Hematopoietic multipotent progenitor cell treated with erythropoietin and hydrocortisone succinate and interleukin-3 and kit ligand, for 4 days (in vitro differentiated cells): ENCODE measurements around the gene CACNG6.
"Not testable (repeated sequence)": the region's sequence is repeated elsewhere in the genome, so short reads cannot be mapped to it uniquely, and the experiment has no call there.

ENCODE experiments used
- DNase-seq: peaks from one replicate; pipeline ENCODE4 v3.0.0-alpha.2; 2015

Gene CACNG6

DNA sequence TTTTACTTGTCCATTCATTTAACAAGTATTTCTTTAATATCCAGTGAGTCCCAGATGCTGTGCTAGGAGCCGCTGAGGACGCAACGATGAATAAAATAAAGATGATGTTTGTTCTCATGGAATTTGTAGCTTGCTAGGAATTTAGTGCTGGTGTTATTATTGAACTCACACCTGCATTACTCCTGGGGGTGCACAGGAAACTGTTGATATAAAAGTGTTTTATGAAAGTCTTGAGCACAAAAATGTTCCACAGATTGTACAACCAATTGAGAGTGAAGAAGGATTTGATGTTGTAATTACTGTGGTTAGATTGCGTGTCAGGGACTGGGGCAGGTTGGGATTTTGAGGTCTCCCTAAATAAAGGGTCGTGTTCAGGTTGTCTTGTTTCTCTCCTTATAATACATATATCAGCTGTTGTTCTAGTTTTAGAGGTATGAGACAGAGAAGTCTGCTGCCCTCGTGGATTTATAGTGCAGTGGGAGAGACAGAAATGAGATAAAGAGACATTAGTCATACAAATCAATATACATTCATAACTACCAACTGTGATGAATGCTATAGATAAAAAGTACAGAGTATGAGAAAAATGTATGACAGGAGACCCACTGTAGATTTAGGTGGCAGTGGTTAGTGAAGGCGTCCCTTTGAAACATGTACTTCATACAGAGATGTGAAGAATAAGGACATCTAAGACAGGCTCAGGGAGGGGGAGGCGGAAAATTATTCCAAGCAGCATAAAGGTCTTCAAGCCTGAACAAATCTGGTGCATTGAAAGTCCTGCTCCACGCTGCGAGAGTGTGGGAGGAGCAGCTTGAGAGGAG is 11.3 kb downstream of the CACNG6 start:
- DNase-seq = no peak

DNA sequence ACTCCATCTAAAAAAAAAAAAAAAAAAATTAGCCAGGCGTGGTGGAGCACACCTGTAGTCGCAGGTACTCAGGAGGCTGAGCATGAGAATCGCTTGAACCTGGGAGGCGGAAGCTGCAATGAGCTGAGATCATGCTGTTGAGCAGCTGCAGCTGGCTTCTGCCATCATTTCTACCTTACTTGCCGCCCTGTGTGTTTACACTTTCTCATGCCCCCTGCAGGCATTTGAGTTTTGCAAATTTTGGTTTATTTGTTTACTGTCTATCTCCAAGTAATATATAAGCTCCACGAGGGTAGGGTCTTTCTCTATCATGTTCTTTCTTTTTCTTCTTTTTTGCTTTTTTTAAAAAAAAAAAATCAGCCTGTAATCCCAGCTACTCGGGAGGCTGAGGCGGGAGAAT is 18.0 kb downstream of the CACNG6 start:
- DNase-seq = no peak

DNA sequence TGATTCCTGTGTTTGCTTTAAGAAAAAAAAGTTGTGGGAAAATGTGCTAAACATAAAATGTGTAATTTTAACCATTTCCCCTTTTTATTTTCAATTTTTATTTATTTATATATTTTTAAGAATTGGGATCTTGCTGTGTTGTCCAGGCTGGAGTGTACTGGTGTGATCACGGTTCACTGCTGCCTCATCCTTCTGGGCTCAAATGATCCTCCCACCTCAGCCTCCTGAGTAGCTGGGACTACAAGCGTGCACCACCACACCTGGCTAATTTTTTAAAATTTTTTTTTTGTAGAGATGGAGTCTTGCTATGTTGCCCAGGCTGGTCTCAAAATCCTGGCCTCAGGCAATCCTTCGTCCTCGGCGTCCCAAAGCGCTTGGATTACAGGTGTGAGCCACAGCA is 19.0 kb downstream of the CACNG6 start:
- no peak for DNase-seq

DNA sequence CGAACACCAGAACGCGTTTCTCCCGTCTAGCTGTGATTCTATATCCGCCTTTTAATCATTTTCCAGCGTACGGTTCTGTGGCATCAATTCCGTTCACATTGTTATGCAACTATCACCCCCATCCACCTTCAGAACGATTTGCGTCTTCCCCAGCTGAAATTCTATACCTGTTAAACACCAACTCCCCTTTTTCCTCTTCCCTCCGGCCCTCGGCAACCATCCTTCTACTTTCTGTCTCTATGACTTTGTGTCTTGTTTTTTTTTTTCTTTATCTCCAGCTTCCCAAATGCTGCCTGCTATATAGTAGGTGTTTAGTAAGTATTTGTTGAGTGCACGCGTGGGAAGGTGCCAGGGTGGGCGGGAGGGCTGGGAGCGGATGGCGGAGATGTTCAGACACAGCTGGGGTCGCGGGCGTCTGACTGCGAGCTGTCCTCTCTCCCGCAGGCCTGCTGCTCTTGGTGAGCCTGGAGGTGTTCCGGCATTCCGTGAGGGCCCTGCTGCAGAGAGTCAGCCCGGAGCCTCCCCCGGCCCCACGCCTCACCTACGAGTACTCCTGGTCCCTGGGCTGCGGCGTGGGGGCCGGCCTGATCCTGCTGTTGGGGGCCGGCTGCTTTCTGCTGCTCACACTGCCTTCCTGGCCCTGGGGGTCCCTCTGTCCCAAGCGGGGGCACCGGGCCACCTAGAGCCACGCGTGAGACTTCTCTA is 20.2 kb downstream of the CACNG6 start:
- DNase-seq = no peak

- DNase-seq = no peak
Measured at GRCh38 chr19:54013866-54014265, 22.4 kb downstream of the CACNG6 start.

DNA sequence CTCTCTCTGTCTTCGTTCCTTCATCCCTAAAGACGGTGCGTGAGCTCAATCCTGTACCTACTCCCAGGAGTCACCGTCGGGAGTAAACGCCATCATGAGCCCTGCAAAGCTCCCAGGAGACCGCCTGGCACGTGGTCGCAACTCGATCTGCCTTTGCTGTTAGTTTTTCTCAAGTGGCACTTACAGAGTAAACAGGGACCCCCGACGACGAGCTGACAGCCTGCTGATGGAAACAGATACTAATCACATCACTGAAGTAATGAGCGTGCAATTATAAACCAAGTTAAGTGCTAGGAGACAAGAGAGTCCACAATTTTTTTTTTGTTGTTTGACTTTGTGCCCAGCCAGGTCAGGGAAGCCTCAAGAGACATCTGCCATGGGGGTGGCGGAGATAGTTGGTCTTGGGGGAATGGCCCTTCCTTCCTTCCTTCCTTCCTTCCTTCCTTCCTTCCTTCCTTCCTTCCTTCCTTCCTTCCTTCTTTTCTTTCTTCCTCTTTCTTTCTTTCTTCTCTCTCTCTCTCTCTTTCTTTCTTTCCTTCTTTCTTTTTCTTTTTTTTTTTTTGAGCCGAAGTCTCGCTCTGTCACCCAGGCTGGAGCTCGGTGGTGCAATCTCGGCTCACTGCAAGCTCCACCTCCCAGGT is 23.6 kb downstream of the CACNG6 start:
- DNase-seq = no peak

DNA sequence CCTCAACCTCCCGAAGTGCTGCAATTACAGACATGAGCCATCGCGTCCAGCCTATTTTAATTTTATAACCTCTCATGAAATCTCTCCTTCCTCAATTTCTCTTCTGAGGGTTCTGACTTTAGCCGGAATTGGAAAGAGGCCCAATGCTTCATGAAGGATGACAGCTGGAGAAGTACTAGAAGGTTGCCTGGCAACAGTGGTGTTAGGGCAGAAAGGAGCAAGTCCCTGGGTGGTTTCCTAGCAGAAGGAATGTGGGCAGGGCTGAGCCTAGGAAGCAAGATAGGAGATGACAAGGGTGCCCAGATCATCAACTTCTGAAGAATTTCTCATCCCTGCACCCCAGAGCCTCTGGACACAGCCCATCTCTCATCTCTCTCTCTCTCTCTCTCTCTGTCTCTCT is 25.8 kb downstream of the CACNG6 start:
- DNase-seq = no peak

DNA sequence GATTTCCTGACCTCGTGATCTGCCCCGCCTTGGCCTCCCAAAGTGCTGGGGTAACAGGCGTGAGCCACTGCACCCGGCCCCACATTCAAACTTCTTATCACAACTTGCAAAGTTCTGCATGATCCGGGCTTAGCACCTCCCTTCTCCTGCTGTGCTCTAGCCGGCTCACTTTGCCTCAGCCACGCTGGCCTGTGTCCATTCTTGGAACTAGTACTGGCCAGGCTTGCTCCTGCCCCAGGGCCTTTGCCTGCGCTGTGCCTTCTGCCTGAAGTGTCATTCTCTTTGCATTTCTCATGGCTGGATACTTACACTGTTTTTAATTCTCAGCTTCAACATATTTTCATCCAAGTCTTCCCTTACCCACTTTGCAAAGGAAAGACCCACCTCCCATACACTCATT is 29.9 kb downstream of the CACNG6 start:
- DNase-seq = no peak

- DNase-seq = no peak
Measured at GRCh38 chr19:54021932-54022331, 30.5 kb downstream of the CACNG6 start.

DNA sequence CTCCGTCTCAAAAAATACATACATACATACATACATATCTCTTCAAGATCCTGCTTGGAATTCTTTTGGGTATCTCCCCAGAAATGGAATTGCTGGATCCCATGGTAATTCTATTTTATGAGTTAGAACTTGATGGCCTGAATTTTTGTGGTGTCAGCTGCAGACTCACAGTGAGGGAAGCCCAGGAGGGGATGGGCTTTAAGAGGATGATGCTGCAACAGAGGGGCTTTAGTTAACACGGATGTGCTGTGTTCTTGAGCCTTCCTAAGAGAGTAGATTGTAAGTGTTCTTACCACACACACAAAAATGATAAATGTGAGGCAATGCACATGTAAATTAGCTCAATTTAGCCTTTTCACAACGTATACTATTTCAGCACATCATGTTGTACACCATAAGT is 31.8 kb downstream of the CACNG6 start:
- DNase-seq = peak; percentile 38

DNA sequence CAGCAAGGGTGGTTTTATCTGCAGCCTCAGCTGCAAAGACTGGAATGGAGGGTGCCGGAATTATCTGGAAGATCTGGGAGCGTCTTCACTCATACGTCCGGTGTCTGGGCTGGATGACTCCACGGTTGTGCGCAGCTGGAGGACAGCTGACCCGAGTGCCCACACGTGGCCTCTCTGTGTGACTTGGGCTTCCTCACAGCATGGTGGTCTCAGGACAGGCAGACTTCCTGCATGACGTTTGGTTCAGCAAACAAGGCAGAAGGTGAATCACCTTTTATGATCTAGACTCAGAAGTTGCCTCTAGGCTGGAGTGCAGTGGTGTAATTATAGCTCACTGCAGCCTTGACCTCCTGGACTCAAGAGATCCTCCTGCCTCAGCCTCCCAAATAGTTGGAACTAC is 33.2 kb downstream of the CACNG6 start:
- DNase-seq = no peak

GRCh38 chr19:54026656-54027055 is 35.2 kb downstream of the CACNG6 start:
- no peak for DNase-seq

DNA sequence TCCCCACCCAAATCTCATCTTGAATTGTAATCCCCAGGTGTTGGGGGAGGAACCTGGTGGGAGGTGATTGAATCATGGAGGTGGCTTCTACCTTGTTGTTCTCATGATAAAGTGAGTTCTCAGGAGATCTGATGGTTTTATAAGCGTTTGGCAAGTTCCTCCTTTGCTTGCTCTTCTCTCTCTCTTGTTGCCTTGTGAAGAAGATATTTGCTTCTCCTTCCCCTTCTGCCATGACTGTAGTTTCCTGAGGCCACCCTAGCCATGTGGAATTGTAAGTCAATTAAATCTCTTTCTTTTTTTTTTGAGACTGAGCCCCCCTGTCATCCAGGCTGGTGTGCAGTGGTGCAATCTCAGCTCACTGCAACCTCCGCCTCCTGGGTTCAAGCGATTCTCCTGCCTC is 37.9 kb downstream of the CACNG6 start:
- peak; percentile 18 for DNase-seq

DNA sequence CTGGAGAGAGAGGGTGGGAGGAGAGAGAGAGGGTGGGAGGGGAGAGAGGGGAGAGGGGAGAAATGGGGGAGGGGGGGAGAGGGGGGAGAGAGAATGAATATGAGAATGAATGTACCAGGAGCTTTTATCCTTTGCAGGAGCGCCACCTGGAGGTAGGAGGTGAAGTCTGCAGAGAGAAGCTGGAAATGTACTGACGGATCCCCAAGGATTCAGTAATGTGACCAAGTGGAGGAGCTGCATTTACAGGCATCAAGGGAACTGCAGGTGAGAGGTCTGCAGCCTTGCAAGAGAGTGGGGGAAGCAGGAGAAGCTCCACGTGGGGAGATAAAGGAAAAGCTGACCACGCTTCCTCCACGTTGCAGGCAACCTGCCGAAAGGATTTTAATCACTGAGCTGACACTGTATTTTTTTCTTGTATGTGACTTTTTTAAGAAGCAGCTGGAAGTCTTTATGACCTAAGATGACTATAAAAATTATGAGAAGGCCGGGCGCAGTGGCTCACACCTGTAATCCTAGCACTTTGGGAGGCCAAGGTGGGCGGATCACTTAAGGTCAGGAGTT is 38.6 kb downstream of the CACNG6 start:
- DNase-seq = peak; percentile 81

- DNase-seq = peak; percentile 65
Measured at GRCh38 chr19:54030895-54031586, 39.6 kb downstream of the CACNG6 start.

GRCh38 chr19:54035215-54036178 is 44.1 kb downstream of the CACNG6 start:
- DNase-seq = no peak

- not testable (repeated sequence) for DNase-seq
Measured at GRCh38 chr19:54036542-54036941, 45.1 kb downstream of the CACNG6 start.

- no peak for DNase-seq
Measured at GRCh38 chr19:54040003-54040402, 48.6 kb downstream of the CACNG6 start.

DNA sequence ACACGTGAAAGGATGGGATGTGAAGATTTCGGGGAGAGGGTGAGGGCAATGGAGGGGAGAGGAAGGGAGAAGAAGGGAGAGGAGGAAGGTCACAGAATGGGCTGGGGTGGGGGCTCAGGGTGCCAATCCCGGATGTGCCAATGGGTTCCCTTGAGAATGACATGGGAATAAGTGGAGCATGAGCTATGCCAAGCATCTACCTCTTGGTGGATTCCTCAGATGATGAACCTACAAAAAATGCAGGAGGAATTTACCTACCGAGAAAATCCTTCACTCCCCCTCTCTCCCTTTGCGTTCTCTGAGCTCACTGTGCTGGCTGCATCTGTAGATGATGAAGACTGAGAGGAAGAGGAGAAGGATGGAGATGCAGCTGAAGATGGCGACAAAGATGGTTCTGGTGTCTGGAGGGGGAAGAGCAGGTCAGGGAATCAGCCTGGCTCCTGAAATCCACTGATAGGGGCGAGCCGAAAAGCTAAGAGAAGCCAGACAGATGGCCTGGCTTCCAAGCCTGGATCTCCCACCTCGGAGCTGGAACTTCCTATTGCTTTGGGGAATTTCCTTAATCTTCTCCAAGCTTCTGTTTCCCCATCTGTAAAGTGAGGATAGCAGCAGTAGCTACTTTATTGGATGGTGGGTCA is 50.7 kb downstream of the CACNG6 start:
- DNase-seq = no peak

- DNase-seq = no peak
Measured at GRCh38 chr19:54042989-54043388, 51.6 kb downstream of the CACNG6 start.

DNA sequence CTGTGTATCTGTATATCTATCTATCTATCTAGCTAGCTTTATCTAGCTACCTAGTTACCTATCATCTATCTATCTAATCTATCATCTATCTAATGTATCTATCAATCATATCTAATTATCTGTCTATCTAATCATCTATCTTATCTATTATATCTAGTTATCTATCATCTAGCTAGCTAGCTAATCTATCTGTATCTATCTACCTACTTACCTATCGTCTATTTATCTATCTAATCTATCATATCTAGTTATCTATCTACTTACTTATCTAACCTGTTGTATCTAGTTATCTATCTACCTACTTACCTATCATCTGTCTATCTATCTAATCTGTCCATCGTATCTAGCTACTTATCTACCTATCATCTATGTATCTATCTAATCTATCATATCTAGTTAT is 54.3 kb downstream of the CACNG6 start:
- no peak for DNase-seq
